HepG2 (cell line): ENCODE results near the gene GOLT1A. TPM values are rescaled to one million over a fixed set of nuclear protein-coding genes. Genes with fewer than 3 reads are reported as not detected.
A peak's percentile ranks its signal among the peaks of the same experiment; 100 is the strongest.

Experiments used
- ARID3A ChIP-seq: IDR thresholded peaks from 2 replicates; pipeline ENCODE4 v1.6.1; 2012; ENCODE audit warnings: low read depth, low read length, improper control_type of control experiment
- CBX1 ChIP-seq: IDR thresholded peaks from one replicate; pipeline ENCODE4 v1.6.1; 2016; ENCODE audit warnings: antibody characterized with exemption, low read depth
- CEBPB ChIP-seq: IDR thresholded peaks from 2 replicates; pipeline ENCODE4 v1.6.1; 2011; ENCODE audit warnings: low read depth, low read length, improper control_type of control experiment, borderline replicate concordance
- CEBPG ChIP-seq: IDR thresholded peaks from 2 replicates; pipeline ENCODE4 v1.6.1; 2016
- CTCF ChIP-seq: sonication (generic); formaldehyde crosslinking; IDR thresholded peaks from 2 replicates; pipeline ENCODE4 v1.5.0; 2020; ENCODE audit warnings: mild to moderate bottlenecking, missing genetic modification reagents, moderate library complexity
- HOMEZ ChIP-seq: IDR thresholded peaks from 2 replicates; pipeline ENCODE4 v1.6.1; 2016; ENCODE audit warnings: low read depth
- HOXA9 ChIP-seq: sonication (generic); formaldehyde crosslinking; IDR thresholded peaks from 2 replicates; pipeline ENCODE4 v1.8.1; 2022; ENCODE audit warnings: missing genetic modification reagents, mild to moderate bottlenecking, moderate library complexity, borderline replicate concordance
- MAF1 ChIP-seq: sonication (generic); formaldehyde crosslinking; IDR thresholded peaks from 2 replicates; pipeline ENCODE4 v1.5.0; 2020; ENCODE audit warnings: missing genetic modification reagents, borderline replicate concordance
- POGZ ChIP-seq: sonication (generic); formaldehyde crosslinking; IDR thresholded peaks from 2 replicates; pipeline ENCODE4 v1.4.0; 2020; ENCODE audit warnings: mild to moderate bottlenecking, missing genetic modification reagents
- STAT5B ChIP-seq: sonication (generic); formaldehyde crosslinking; IDR thresholded peaks from 2 replicates; pipeline ENCODE4 v1.4.0; 2020; ENCODE audit warnings: missing genetic modification reagents
- TIGD3 ChIP-seq: sonication (generic); formaldehyde crosslinking; IDR thresholded peaks from 2 replicates; pipeline ENCODE4 v1.5.1; 2020; ENCODE audit warnings: mild to moderate bottlenecking, missing genetic modification reagents, borderline replicate concordance
- ZBTB33 ChIP-seq: sonication (generic); formaldehyde crosslinking; IDR thresholded peaks from 2 replicates; pipeline ENCODE4 v1.4.0; 2020; ENCODE audit warnings: missing genetic modification reagents
- ZBTB49 ChIP-seq: sonication (generic); formaldehyde crosslinking; IDR thresholded peaks from 2 replicates; pipeline ENCODE4 v1.4.0; 2020; ENCODE audit warnings: missing genetic modification reagents, borderline replicate concordance
- ZNF331 ChIP-seq: sonication (generic); formaldehyde crosslinking; IDR thresholded peaks from 2 replicates; pipeline ENCODE4 v1.4.0; 2020; ENCODE audit warnings: missing genetic modification reagents
- ZNF577 ChIP-seq: sonication (generic); formaldehyde crosslinking; IDR thresholded peaks from 2 replicates; pipeline ENCODE4 v1.4.0; 2020; ENCODE audit warnings: mild to moderate bottlenecking, low read depth, missing genetic modification reagents, borderline replicate concordance
- ZNF713 ChIP-seq: sonication (generic); formaldehyde crosslinking; IDR thresholded peaks from 2 replicates; pipeline ENCODE4 v1.4.0; 2020; ENCODE audit warnings: mild to moderate bottlenecking, missing genetic modification reagents
- ZNF75D ChIP-seq: sonication (generic); formaldehyde crosslinking; IDR thresholded peaks from 2 replicates; pipeline ENCODE4 v1.8.1; 2023; ENCODE audit warnings: missing genetic modification reagents, mild to moderate bottlenecking, borderline replicate concordance
- polyA plus RNA-seq, 8 experiments: library from polyadenylated mRNA; depleted of rRNA in 3 of 8; stranded (reverse) in 7 of 8; unstranded in 1 of 8; fragments of >200 nt; fragmentation: Illumina TruSeq in 4 of 8; extraction: Trizol in 4 of 8; gene quantifications; 2 replicates each; pipeline versions ENCODE4 v1.2.1 to v1.2.3, GENCODE V29; 2011 to 2016; ENCODE audit warnings: low read depth in 4 of 8, missing spikeins in 1 of 8, mixed read lengths in 1 of 8; ENCODE audit not compliant: insufficient read depth in 1 of 8
- total RNA-seq, 5 experiments: library from RNA; depleted of rRNA; stranded (reverse); fragments of >200 nt; fragmentation: Illumina TruSeq; extraction: Trizol; gene quantifications; 2 replicates each; pipeline ENCODE4 v1.2.3, GENCODE V29; 2016; ENCODE audit warnings: low read depth in 1 of 5

GOLT1A gene
- total and polyA plus RNA-seq, 2 of the 13 experiments (the other 11 are each of a cell fraction or from before 2014, with no cell fraction given), result 25.8 to 28.0 TPM

GRCh38 chr1:204190212-204191211 lies 23.3 kb downstream of the GOLT1A start (continued):
- TF ChIP-seq MAF1 (CRISPR knock-in tag) (no peak), HOXA9 (CRISPR knock-in tag) (no peak), POGZ (CRISPR knock-in tag) (no peak), ZBTB33 (CRISPR knock-in tag) (no peak), ZBTB49 (no peak), HOMEZ (CRISPR knock-in tag) (no peak), CEBPG (CRISPR knock-in tag) (peak; percentile 89), CTCF (CRISPR knock-in tag) (peak; percentile 21; the same call in 1 of the 2 replicates), ZNF331 (CRISPR knock-in tag) (no peak), ARID3A (no peak), ZNF75D (CRISPR knock-in tag) (no peak), CBX1 (no peak), ZNF713 (no peak), CEBPB (peak; percentile 94), TIGD3 (no peak), STAT5B (CRISPR knock-in tag) (no peak), ZNF577 (CRISPR knock-in tag) (no peak)
